Spleen (tissue), 11 donors: ENCODE data around the gene NT5C. TPM values are rescaled to one million over a fixed set of nuclear protein-coding genes. Genes with fewer than 3 reads are reported as not detected.

ENCODE experiments used
- DNase-seq: peaks from one replicate; pipeline ENCODE4 v3.0.0-alpha.2; 2020
- H3K27ac ChIP-seq, 8 donors: fragments of 200-600 bp; sonication (generic) in 7 of 8; 1 replicate in 4 of 8; 2 replicates in 4 of 8; pipeline versions ENCODE4 v1.5.0 to v1.8.0; 2016 to 2021; ENCODE audit warnings: inconsistent platforms in 4 of 8, mild to moderate bottlenecking in 4 of 8, moderate library complexity in 1 of 8
- H3K27me3 ChIP-seq, 7 donors: fragments of 200-600 bp; sonication (generic) in 6 of 7; replicated peaks in 1 of 7; 1 replicate in 4 of 7; 2 replicates in 3 of 7; pipeline versions ENCODE4 v1.5.0 to v1.8.0; 2016 to 2021; ENCODE audit warnings: inconsistent platforms in 3 of 7, mild to moderate bottlenecking in 1 of 7
- H3K36me3 ChIP-seq, 6 donors: fragments of 200-600 bp; sonication (generic) in 5 of 6; 1 replicate in 4 of 6; 2 replicates in 2 of 6; pipeline versions ENCODE4 v1.5.0 to v1.8.0; 2016 to 2021; ENCODE audit warnings: inconsistent platforms in 2 of 6
- H3K4me1 ChIP-seq, 6 donors: fragments of 200-600 bp; sonication (generic) in 5 of 6; 1 replicate in 3 of 6; 2 replicates in 3 of 6; pipeline versions ENCODE4 v1.5.0 to v1.8.0; 2016 to 2021; ENCODE audit warnings: inconsistent platforms in 3 of 6
- H3K4me3 ChIP-seq, 8 donors: fragments of 200-600 bp; sonication (generic) in 7 of 8; 1 replicate in 4 of 8; 2 replicates in 4 of 8; pipeline versions ENCODE4 v1.5.0 to v1.8.0; 2016 to 2021; ENCODE audit warnings: inconsistent platforms in 4 of 8, mild to moderate bottlenecking in 4 of 8, moderate library complexity in 2 of 8
- H3K9me3 ChIP-seq, 8 donors: fragments of 200-600 bp; sonication (generic) in 7 of 8; 1 replicate in 4 of 8; 2 replicates in 4 of 8; pipeline versions ENCODE4 v1.5.0 to v1.8.0; 2016 to 2021; ENCODE audit warnings: inconsistent platforms in 4 of 8
- CTCF ChIP-seq, 11 experiments: fragments of 200-600 bp in 7 of 11; fragments of 450-650 bp in 4 of 11; sonication (generic) in 4 of 11; IDR thresholded peaks in 8 of 11; conservative IDR thresholded peaks in 3 of 11; 1 replicate in 7 of 11; 2 replicates in 4 of 11; pipeline versions ENCODE4 v1.4.0 to v1.8.0; 2016 to 2021; ENCODE audit warnings: antibody characterized with exemption in 11 of 11, inconsistent platforms in 4 of 11, mild to moderate bottlenecking in 1 of 11
- POLR2A ChIP-seq, 3 donors: fragments of 450-650 bp; IDR thresholded peaks; one replicate each; pipeline ENCODE4 v1.5.1; 2017; ENCODE audit warnings: antibody characterized with exemption in 3 of 3, mild to moderate bottlenecking in 1 of 3
- POLR2AphosphoS5 ChIP-seq, 3 donors: sonication (generic); formaldehyde crosslinking; IDR thresholded peaks; one replicate each; pipeline ENCODE4 v1.5.1; 2017; ENCODE audit warnings: antibody characterized with exemption in 3 of 3
- WGBS, 5 donors: extraction: QIAGEN DNeasy Blood & Tissue Kit in 3 of 5; methylation state at CpG; one replicate each; pipeline versions ENCODE4 v1.1.5 to v1.1.7; 2013 to 2018; 5-methylcytosine and 5-hydroxymethylcytosine counted together
- intact Hi-C: fragments of 100-400 bp; cut with DNase I; formaldehyde crosslinking; loops from one replicate; pipeline ENCODE4 v1.15.0; 2023; ENCODE audit warnings: low total_unique reads
- polyA plus RNA-seq, 3 donors: library from polyadenylated mRNA; stranded (reverse); fragments of 200-250 nt; gene quantifications; one replicate each; pipeline ENCODE4 v1.2.1, GENCODE V29; 2013
- total RNA-seq, 7 donors: library from RNA; depleted of rRNA in 3 of 7; stranded (reverse); fragments of >200 nt in 3 of 7; fragmentation: NEBNext Ultra II Directional in 4 of 7; extraction: Animal tissue kit (Norgen Biotek cat#: 25700) in 4 of 7; gene quantifications; one replicate each; pipeline versions ENCODE4 v1.1.0 to v1.2.1, GENCODE V29; 2016 to 2021
- donor health status: healthy with polysubstance abuse.
- donor health status: DM: no; HTN: no; CAD: no; lungs with moderate emphysema.
- donor health status: DM: no; HTN: no; CAD: no.
- donor health status: Bipolar disorder and iron deficiency.
- donor health status: healthy.
- donor health status: DM: no; HTN: no; CAD: no.
- donor health status: DM: yes; HTN: yes; CAD: no.

NT5C gene
- total and polyA plus RNA-seq, 10 donors, result 48.2 to 145 (median 65.8) TPM

- DNase-seq, result no peak
- H3K4me1 ChIP-seq, result peaks cover 26 to 66% (median 41%) of the 10 kb centered on the region in 6 donors
- TF ChIP-seq CTCF (IDR thresholded peaks at IDR 0.05 in 8 of 11, conservative IDR thresholded peaks at IDR 0.05 in 3 of 11) (no peak), POLR2A (IDR thresholded peaks at IDR 0.05) (no peak), POLR2AphosphoS5 (IDR thresholded peaks at IDR 0.05) (peak in 1 of 3 donors; percentile 39)
- H3K9me3 ChIP-seq, result no peaks in the 10 kb centered on the region
- peak overlapping the region in 7 of 8 donors; percentile 30 to 87 (median 79) for H3K27ac ChIP-seq
- H3K27me3 ChIP-seq, result no peaks in the 10 kb centered on the region
- intact Hi-C loops, result no loop called here
- WGBS, 5 donors, result 23 to 31% (median 26%) methylated on average over 3 of the region's 3 CpGs
- peak overlapping the region in 1 of 8 donors; percentile 38 for H3K4me3 ChIP-seq
- peaks cover 0 to 31% (median 23%) of the 10 kb centered on the region in 6 donors for H3K36me3 ChIP-seq
Observed at GRCh38 chr17:75125984-75126383, 5.6 kb downstream of the NT5C start.

- Histone ChIP-seq H3K4me1 (peaks cover 18 to 61% (median 29%) of the 10 kb centered on the region in 6 donors), H3K4me3 (peak overlapping the region in 1 of 8 donors; percentile 38), H3K27me3 (no peaks in the 10 kb centered on the region), H3K36me3 (peaks cover 0 to 35% (median 18%) of the 10 kb centered on the region in 6 donors), H3K27ac (peak overlapping the region in 7 of 8 donors; percentile 30 to 87 (median 79)), H3K9me3 (no peaks in the 10 kb centered on the region)
- WGBS, 5 donors, result 64 to 94% (median 82%) methylated on average over 3 to 4 of the region's 4 CpGs
- intact Hi-C loops, result no loop called here
- no peak for DNase-seq
- TF ChIP-seq CTCF (IDR thresholded peaks at IDR 0.05 in 8 of 11, conservative IDR thresholded peaks at IDR 0.05 in 3 of 11) (no peak), POLR2A (IDR thresholded peaks at IDR 0.05) (no peak), POLR2AphosphoS5 (IDR thresholded peaks at IDR 0.05) (no peak)
Observed at GRCh38 chr17:75124819-75125162, 6.8 kb downstream of the NT5C start.

GRCh38 chr17:75124041-75124818 is 7.3 kb downstream of the NT5C start:
- peaks cover 0 to 34% (median 12%) of the 10 kb centered on the region in 6 donors for H3K36me3 ChIP-seq
- DNase-seq, result peak; percentile 88
- no peaks in the 10 kb centered on the region for H3K9me3 ChIP-seq
- H3K27me3 ChIP-seq, result no peaks in the 10 kb centered on the region
- TF ChIP-seq POLR2AphosphoS5 (IDR thresholded peaks at IDR 0.05) (peak; percentile 70 to 76 (median 71)), POLR2A (IDR thresholded peaks at IDR 0.05) (no peak), CTCF (IDR thresholded peaks at IDR 0.05 in 8 of 11, conservative IDR thresholded peaks at IDR 0.05 in 3 of 11) (no peak)
- peak overlapping the region in 1 of 8 donors; percentile 38 for H3K4me3 ChIP-seq
- intact Hi-C loops, result no loop called here
- peak overlapping the region in 7 of 8 donors; percentile 30 to 87 (median 79) for H3K27ac ChIP-seq
- 39 to 58% (median 47%) methylated on average over 18 to 19 of the region's 19 CpGs for WGBS, 5 donors
- H3K4me1 ChIP-seq, result peaks cover 18 to 59% (median 27%) of the 10 kb centered on the region in 6 donors

- no peak for DNase-seq
- Histone ChIP-seq H3K4me3 (no peak overlapping the region), H3K9me3 (no peaks in the 10 kb centered on the region), H3K27ac (no peak overlapping the region), H3K36me3 (peaks cover 0 to 50% (median 3%) of the 10 kb centered on the region in 6 donors), H3K4me1 (peaks cover 18 to 76% (median 42%) of the 10 kb centered on the region in 6 donors), H3K27me3 (no peaks in the 10 kb centered on the region)
- intact Hi-C loops, result loop anchor here (10.0 kb wide), 1 partner anchor 56 kb away; no protein-coding TSS in a partner anchor
- WGBS, 5 donors, result 75 to 95% (median 91%) methylated on average over 14 of the region's 14 CpGs
- TF ChIP-seq POLR2A (IDR thresholded peaks at IDR 0.05) (no peak), CTCF (IDR thresholded peaks at IDR 0.05 in 8 of 11, conservative IDR thresholded peaks at IDR 0.05 in 3 of 11) (no peak), POLR2AphosphoS5 (IDR thresholded peaks at IDR 0.05) (peak in 1 of 3 donors; percentile 6)
Observed at GRCh38 chr17:75118307-75118706, 13.2 kb downstream of the NT5C start.
